HL-60 (cell line): ENCODE results near the gene CACNA1C.

Experiments
- DNase-seq, 2 experiments: peaks; one replicate each; pipeline ENCODE4 v3.0.0-alpha.2; 2010 to 2020; ENCODE audit warnings: low read depth in 1 of 2, low spot score in 1 of 2
- H3K27ac ChIP-seq: fragments of 250-450 bp; sonication (Bioruptor Pico); replicated peaks from 2 replicates; pipeline ENCODE4 v1.5.1; 2020; ENCODE audit warnings: mild to moderate bottlenecking, moderate library complexity
- H3K27me3 ChIP-seq: fragments of 250-450 bp; sonication (Bioruptor Pico); 2 replicates; pipeline ENCODE4 v1.5.1; 2021; ENCODE audit warnings: mild to moderate bottlenecking, moderate library complexity; ENCODE audit not compliant: insufficient read depth, poor library complexity, severe bottlenecking
- H3K4me3 ChIP-seq: replicated peaks from 2 replicates; pipeline ENCODE4 v1.5.1; 2011; ENCODE audit warnings: mild to moderate bottlenecking, control low read depth, low read length; ENCODE audit not compliant: insufficient read depth
- GABPA ChIP-seq: IDR thresholded peaks from 2 replicates; pipeline ENCODE4 v1.6.1; 2012; ENCODE audit warnings: low read depth
- POLR2AphosphoS5 ChIP-seq: IDR thresholded peaks from 2 replicates; pipeline ENCODE4 v1.6.1; 2012; ENCODE audit warnings: low read depth
- SPI1 ChIP-seq: IDR thresholded peaks from 2 replicates; pipeline ENCODE4 v1.6.1; 2012; ENCODE audit warnings: low read depth, mild to moderate bottlenecking, borderline replicate concordance
- TF ChIP-seq, protein P1 (sequence below): IDR thresholded peaks from one replicate; pipeline ENCODE4 v1.5.1; 2011; ENCODE audit warnings: low read length, control low read depth, inconsistent platforms; ENCODE audit not compliant: insufficient read depth
- TF ChIP-seq, protein P2 (sequence below): IDR thresholded peaks from 2 replicates; pipeline ENCODE4 v1.6.1; 2012; ENCODE audit warnings: low read depth; ENCODE audit not compliant: insufficient replicate concordance

CACNA1C gene

DNA sequence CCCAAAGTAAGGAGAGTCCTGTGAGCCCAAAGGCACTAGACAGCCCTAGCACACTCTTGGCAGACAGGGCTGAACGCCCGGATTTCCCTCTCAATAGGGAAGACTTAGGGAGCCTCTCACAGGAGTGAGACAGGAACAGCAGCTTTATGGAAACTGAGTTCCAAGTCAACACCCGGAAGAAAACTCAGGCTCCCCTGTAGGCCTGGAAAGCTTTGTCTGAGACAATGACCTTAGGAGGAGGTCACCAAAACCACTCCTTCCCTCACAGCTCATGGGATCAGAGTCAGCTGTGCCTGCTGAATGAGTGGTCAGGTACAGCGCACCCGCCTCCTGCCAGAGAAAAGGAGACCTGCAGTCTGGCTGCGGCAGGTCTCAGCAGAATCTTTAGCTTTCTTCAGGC lies 229.5 kb downstream of the CACNA1C start:
- Histone ChIP-seq H3K27ac (no peak overlapping the region), H3K27me3 (no peaks in the 10 kb centered on the region), H3K4me3 (no peak overlapping the region)
- no peak for TF ChIP-seq SPI1
- no peak for TF ChIP-seq POLR2AphosphoS5
- TF ChIP-seq, protein P1, sequence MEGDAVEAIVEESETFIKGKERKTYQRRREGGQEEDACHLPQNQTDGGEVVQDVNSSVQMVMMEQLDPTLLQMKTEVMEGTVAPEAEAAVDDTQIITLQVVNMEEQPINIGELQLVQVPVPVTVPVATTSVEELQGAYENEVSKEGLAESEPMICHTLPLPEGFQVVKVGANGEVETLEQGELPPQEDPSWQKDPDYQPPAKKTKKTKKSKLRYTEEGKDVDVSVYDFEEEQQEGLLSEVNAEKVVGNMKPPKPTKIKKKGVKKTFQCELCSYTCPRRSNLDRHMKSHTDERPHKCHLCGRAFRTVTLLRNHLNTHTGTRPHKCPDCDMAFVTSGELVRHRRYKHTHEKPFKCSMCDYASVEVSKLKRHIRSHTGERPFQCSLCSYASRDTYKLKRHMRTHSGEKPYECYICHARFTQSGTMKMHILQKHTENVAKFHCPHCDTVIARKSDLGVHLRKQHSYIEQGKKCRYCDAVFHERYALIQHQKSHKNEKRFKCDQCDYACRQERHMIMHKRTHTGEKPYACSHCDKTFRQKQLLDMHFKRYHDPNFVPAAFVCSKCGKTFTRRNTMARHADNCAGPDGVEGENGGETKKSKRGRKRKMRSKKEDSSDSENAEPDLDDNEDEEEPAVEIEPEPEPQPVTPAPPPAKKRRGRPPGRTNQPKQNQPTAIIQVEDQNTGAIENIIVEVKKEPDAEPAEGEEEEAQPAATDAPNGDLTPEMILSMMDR, result no peak
- TF ChIP-seq GABPA, result no peak
- TF ChIP-seq, protein P2, sequence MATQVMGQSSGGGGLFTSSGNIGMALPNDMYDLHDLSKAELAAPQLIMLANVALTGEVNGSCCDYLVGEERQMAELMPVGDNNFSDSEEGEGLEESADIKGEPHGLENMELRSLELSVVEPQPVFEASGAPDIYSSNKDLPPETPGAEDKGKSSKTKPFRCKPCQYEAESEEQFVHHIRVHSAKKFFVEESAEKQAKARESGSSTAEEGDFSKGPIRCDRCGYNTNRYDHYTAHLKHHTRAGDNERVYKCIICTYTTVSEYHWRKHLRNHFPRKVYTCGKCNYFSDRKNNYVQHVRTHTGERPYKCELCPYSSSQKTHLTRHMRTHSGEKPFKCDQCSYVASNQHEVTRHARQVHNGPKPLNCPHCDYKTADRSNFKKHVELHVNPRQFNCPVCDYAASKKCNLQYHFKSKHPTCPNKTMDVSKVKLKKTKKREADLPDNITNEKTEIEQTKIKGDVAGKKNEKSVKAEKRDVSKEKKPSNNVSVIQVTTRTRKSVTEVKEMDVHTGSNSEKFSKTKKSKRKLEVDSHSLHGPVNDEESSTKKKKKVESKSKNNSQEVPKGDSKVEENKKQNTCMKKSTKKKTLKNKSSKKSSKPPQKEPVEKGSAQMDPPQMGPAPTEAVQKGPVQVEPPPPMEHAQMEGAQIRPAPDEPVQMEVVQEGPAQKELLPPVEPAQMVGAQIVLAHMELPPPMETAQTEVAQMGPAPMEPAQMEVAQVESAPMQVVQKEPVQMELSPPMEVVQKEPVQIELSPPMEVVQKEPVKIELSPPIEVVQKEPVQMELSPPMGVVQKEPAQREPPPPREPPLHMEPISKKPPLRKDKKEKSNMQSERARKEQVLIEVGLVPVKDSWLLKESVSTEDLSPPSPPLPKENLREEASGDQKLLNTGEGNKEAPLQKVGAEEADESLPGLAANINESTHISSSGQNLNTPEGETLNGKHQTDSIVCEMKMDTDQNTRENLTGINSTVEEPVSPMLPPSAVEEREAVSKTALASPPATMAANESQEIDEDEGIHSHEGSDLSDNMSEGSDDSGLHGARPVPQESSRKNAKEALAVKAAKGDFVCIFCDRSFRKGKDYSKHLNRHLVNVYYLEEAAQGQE, result no peak
- DNase-seq, result no peak

DNA sequence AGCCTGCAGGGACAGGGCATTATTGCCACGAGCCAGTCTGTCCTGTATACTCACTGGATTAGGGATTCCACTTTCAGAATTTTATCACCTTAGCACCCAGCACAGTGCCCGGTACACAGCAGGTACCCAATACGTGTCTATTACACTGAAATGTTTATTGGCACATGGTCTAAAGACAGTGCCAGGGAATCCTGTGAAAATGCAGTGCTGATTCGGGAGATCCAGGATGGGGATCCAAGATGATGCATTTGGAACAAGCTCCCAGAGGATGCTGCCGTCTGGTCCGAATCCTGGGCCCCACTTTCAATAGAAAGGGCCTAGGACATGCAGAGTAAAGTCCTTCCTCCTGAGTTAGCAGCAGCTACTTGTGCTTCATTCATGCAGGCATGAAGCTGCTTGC lies 230.7 kb downstream of the CACNA1C start:
- peak overlapping the region; percentile 92 for H3K27ac ChIP-seq
- TF ChIP-seq SPI1 (no peak), GABPA (no peak), POLR2AphosphoS5 (no peak)
- TF ChIP-seq, protein P1, result no peak
- TF ChIP-seq, protein P2, result no peak

DNA sequence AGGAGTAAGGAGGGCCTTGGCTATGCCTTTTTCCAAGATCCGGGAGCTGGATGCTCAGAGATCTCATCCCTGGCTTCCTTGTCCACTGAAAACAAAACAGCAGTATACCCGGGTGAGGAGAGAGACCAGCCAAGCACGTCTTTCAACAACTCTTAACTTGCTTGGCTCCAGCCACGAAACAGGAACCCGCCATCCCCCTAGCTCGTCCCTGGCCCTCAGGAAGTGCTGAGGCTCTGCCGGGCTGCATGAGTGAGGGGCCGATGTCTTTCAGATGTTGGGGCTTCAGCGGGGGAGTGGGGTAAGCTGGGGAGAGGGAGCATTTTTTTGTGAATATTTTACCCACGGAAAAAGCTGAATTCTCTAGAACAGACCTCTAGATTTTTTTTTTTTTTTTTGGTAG lies 231.1 kb downstream of the CACNA1C start:
- Histone ChIP-seq H3K4me3 (no peak overlapping the region), H3K27ac (peak overlapping the region; percentile 92), H3K27me3 (no peaks in the 10 kb centered on the region)
- DNase-seq, result peak in 1 of 2 experiments; percentile 79
- peak; percentile 56; the same call in 1 of the 2 replicates for TF ChIP-seq POLR2AphosphoS5
- TF ChIP-seq, protein P1, result no peak
- peak; percentile 71; the same call in 1 of the 2 replicates for TF ChIP-seq SPI1
- TF ChIP-seq GABPA, result no peak
- TF ChIP-seq, protein P2, result no peak

More for the DNA sequence above, 230.7 kb downstream of the CACNA1C start:
- H3K4me3 ChIP-seq, result no peak overlapping the region
- DNase-seq, result no peak
- H3K27me3 ChIP-seq, result no peaks in the 10 kb centered on the region
